Stimulated activated CD4-positive, alpha-beta T cell treated with anti-CD3 and anti-CD28 coated beads, Interleukin-1b, Interleukin-23, amount 100 ng/mL, for 24 hours (primary cell): ENCODE data around the gene RIMBP2.
"Not testable (repeated sequence)": the region's sequence is repeated elsewhere in the genome, so short reads cannot be mapped to it uniquely, and the experiment has no call there.

Source experiments
- DNase-seq, 4 experiments: peaks; one replicate each; pipeline ENCODE4 v3.0.0-alpha.2; 2020; ENCODE audit warnings: low read depth in 4 of 4, low spot score in 1 of 4

The RIMBP2 gene

GRCh38 chr12:130661486-130662255 is 54.4 kb downstream of the RIMBP2 start:
- DNase-seq = no peak

- no peak for DNase-seq
Measured at GRCh38 chr12:130661059-130661458, 55.0 kb downstream of the RIMBP2 start.

- DNase-seq = no peak
Measured at GRCh38 chr12:130658145-130658911, 57.8 kb downstream of the RIMBP2 start.

- DNase-seq = no peak
Measured at GRCh38 chr12:130656411-130656810, 59.7 kb downstream of the RIMBP2 start.

GRCh38 chr12:130655881-130656280 is 60.2 kb downstream of the RIMBP2 start:
- no peak for DNase-seq

- no peak for DNase-seq
Measured at GRCh38 chr12:130655010-130655409, 61.1 kb downstream of the RIMBP2 start.

- DNase-seq = no peak
Measured at GRCh38 chr12:130651188-130651959, 64.7 kb downstream of the RIMBP2 start.

- DNase-seq = no peak
Measured at GRCh38 chr12:130650131-130650530, 66.0 kb downstream of the RIMBP2 start.

- DNase-seq = no peak
Measured at GRCh38 chr12:130649101-130650045, 66.7 kb downstream of the RIMBP2 start.

- DNase-seq = no peak
Measured at GRCh38 chr12:130647814-130648213, 68.3 kb downstream of the RIMBP2 start.

- no peak for DNase-seq
Measured at GRCh38 chr12:130646716-130647370, 69.3 kb downstream of the RIMBP2 start.

- DNase-seq = not testable (repeated sequence)
Measured at GRCh38 chr12:130646191-130646590, 69.9 kb downstream of the RIMBP2 start.

GRCh38 chr12:130645751-130646150 is 70.3 kb downstream of the RIMBP2 start:
- DNase-seq = no peak

GRCh38 chr12:130644566-130644965 is 71.5 kb downstream of the RIMBP2 start:
- no peak for DNase-seq

GRCh38 chr12:130644146-130644545 is 72.0 kb downstream of the RIMBP2 start:
- no peak for DNase-seq

GRCh38 chr12:130642856-130643255 is 73.2 kb downstream of the RIMBP2 start:
- no peak for DNase-seq

GRCh38 chr12:130641533-130642184 is 74.4 kb downstream of the RIMBP2 start:
- no peak for DNase-seq

GRCh38 chr12:130640901-130641300 is 75.2 kb downstream of the RIMBP2 start:
- DNase-seq = no peak

GRCh38 chr12:130640496-130640895 is 75.6 kb downstream of the RIMBP2 start:
- no peak for DNase-seq
